Endothelial cell of umbilical vein (primary cell): ENCODE measurements around the gene CEP120. TPM values are rescaled to one million over a fixed set of nuclear protein-coding genes. Genes with fewer than 3 reads are reported as not detected.

Experiments
- BruUV-seq: library from RNA; stranded (reverse); fragments of 400-500 nt; replicated peaks from 2 replicates; lab custom pipeline; 2021; lab: Mats Ljungman, UMichigan
- CTCF ChIA-PET: fragments of 300-600, 350-600 bp; sonication (Branson Sonifier 250); formaldehyde crosslinking; loops from one replicate; lab custom pipeline; 2021; ENCODE audit warnings: antibody characterized with exemption, inconsistent platforms; lab: Charles Lee
- POLR2A ChIA-PET: fragments of 300-600, 350-600 bp; sonication (Branson Sonifier 250); formaldehyde crosslinking; loops from one replicate; lab custom pipeline; 2021; ENCODE audit warnings: antibody characterized with exemption, inconsistent platforms; lab: Charles Lee
- DNase-seq: peaks from one replicate; pipeline ENCODE4 v3.0.0-alpha.2; 2011; ENCODE audit warnings: low read depth, low spot score
- FAIRE-seq: peaks from 2 replicates; lab custom pipeline; 2011; peaks lifted over from hg19 to GRCh38; lab: Jason Lieb, UNC
- H2AFZ ChIP-seq: 2 replicates; pipeline ENCODE4 v1.6.0; 2012; ENCODE audit warnings: low read depth, low read length, control low read depth, inconsistent platforms
- H3K27ac ChIP-seq: 2 replicates; pipeline ENCODE4 v1.5.1; 2011; ENCODE audit warnings: low read depth, mild to moderate bottlenecking, control low read depth, low read length, moderate library complexity; ENCODE audit not compliant: insufficient read depth
- H3K27me3 ChIP-seq, 2 experiments: 2 replicates each; pipeline versions ENCODE4 v1.6.0 to v1.6.1; 2011; ENCODE audit warnings: low read length in 2 of 2, mixed read lengths in 1 of 2; ENCODE audit not compliant: control insufficient read depth in 2 of 2, insufficient read depth in 2 of 2
- H3K36me3 ChIP-seq, 2 experiments: 2 replicates in 1 of 2; 3 replicates in 1 of 2; pipeline ENCODE4 v1.5.1; 2011; ENCODE audit warnings: low read length in 2 of 2, mild to moderate bottlenecking in 1 of 2, moderate library complexity in 1 of 2; ENCODE audit not compliant: control insufficient read depth in 2 of 2, insufficient read depth in 2 of 2; ENCODE audit errors: extremely low read depth in 1 of 2
- H3K4me1 ChIP-seq: 3 replicates; pipeline ENCODE4 v1.5.1; 2011; ENCODE audit warnings: mild to moderate bottlenecking, low read length; ENCODE audit not compliant: control insufficient read depth, insufficient read depth; ENCODE audit errors: extremely low read depth
- H3K4me2 ChIP-seq: 2 replicates; pipeline ENCODE4 v1.6.1; 2011; ENCODE audit warnings: low read length, control low read depth, mixed read lengths; ENCODE audit not compliant: insufficient read depth
- H3K4me3 ChIP-seq, 3 experiments: fragments of 200-600 bp in 1 of 3; sonication (generic), shearing (Covaris generic) in 1 of 3; replicated peaks in 1 of 3; 2 replicates each; pipeline ENCODE4 v1.5.1; 2011 to 2016; ENCODE audit warnings: control low read depth in 3 of 3, low read length in 3 of 3, mild to moderate bottlenecking in 2 of 3, inconsistent platforms in 1 of 3, low read depth in 1 of 3, moderate library complexity in 1 of 3; ENCODE audit not compliant: insufficient read depth in 1 of 3
- H3K79me2 ChIP-seq: 2 replicates; pipeline ENCODE4 v1.6.0; 2012; ENCODE audit warnings: low read length, inconsistent platforms; ENCODE audit not compliant: control insufficient read depth, insufficient read depth
- H3K9ac ChIP-seq: replicated peaks from 2 replicates; pipeline ENCODE3; 2011; ENCODE audit warnings: low read length, control low read depth; ENCODE audit not compliant: insufficient read depth; ENCODE audit errors: extremely low read depth
- H3K9me1 ChIP-seq: replicated peaks from 3 replicates; pipeline ENCODE4 v1.6.0; 2011; ENCODE audit warnings: mild to moderate bottlenecking, low read length; ENCODE audit not compliant: control insufficient read depth, insufficient read depth; ENCODE audit errors: extremely low read depth
- H3K9me3 ChIP-seq: replicated peaks from 2 replicates; pipeline ENCODE4 v1.5.1; 2012; ENCODE audit warnings: low read length, inconsistent platforms; ENCODE audit not compliant: control insufficient read depth, insufficient read depth
- H4K20me1 ChIP-seq: replicated peaks from 2 replicates; pipeline ENCODE3; 2011; ENCODE audit warnings: mild to moderate bottlenecking, low read length; ENCODE audit not compliant: control insufficient read depth, insufficient read depth; ENCODE audit errors: extremely low read depth
- EZH2 ChIP-seq: IDR thresholded peaks from 2 replicates; pipeline ENCODE4 v1.6.1; 2012; ENCODE audit warnings: borderline replicate concordance, low read depth, mild to moderate bottlenecking, moderate library complexity, low read length, inconsistent platforms; ENCODE audit not compliant: severe bottlenecking
- FOS ChIP-seq: IDR thresholded peaks from 2 replicates; pipeline ENCODE4 v1.6.1; 2011; ENCODE audit warnings: mild to moderate bottlenecking, low read length, moderate library complexity, borderline replicate concordance; ENCODE audit not compliant: insufficient read depth
- GATA2 ChIP-seq: IDR thresholded peaks from 2 replicates; pipeline ENCODE4 v1.7.0; 2011; ENCODE audit warnings: low read depth, mild to moderate bottlenecking, moderate library complexity, mixed read lengths, low read length; ENCODE audit not compliant: insufficient read length, insufficient read depth
- JUN ChIP-seq: IDR thresholded peaks from 2 replicates; pipeline ENCODE4 v1.6.1; 2011; ENCODE audit warnings: borderline replicate concordance, low read depth; ENCODE audit not compliant: insufficient read length, insufficient read depth
- MYC ChIP-seq: IDR thresholded peaks from one replicate; pipeline ENCODE4 v1.6.1; 2011; ENCODE audit warnings: mild to moderate bottlenecking, low read depth, low read length
- POLR2A ChIP-seq: IDR thresholded peaks from 2 replicates; pipeline ENCODE4 v1.6.1; 2012; ENCODE audit warnings: low read depth, mild to moderate bottlenecking, control low read depth, low read length
- POLR2AphosphoS5 ChIP-seq: IDR thresholded peaks from 2 replicates; pipeline ENCODE4 v1.6.1; 2012; ENCODE audit warnings: low read depth, mild to moderate bottlenecking, control low read depth, low read length, moderate library complexity; ENCODE audit not compliant: insufficient read depth
- dilution Hi-C: fragments of 300-500 bp; cut with MboI; formaldehyde crosslinking; loops from one replicate; pipeline ENCODE4 v1.15.0; 2019; ENCODE audit warnings: low sequenced_read_pairs; ENCODE audit not compliant: extremely low pct_ligation_motif_present
- intact Hi-C: fragments of 100-400 bp; cut with micrococcal nuclease; formaldehyde crosslinking; loops from one replicate; pipeline ENCODE4 v1.10.0; 2022
- polyA plus RNA-seq, 4 experiments: library from polyadenylated mRNA; depleted of rRNA in 3 of 4; stranded (reverse) in 3 of 4; unstranded in 1 of 4; fragments of >200 nt; gene quantifications; 2 replicates each; pipeline versions ENCODE4 v1.2.1 to v1.2.3, GENCODE V29; 2011 to 2012; ENCODE audit warnings: missing spikeins in 1 of 4
- total RNA-seq: library from RNA; stranded (reverse); gene quantifications from 2 replicates; pipeline ENCODE4 v1.2.3, GENCODE V29; 2021
- TF ChIP-seq, protein P1 (sequence below), 2 donors: IDR thresholded peaks; 1 replicate in 1 of 2; 2 replicates in 1 of 2; pipeline ENCODE4 v1.5.1; 2011; ENCODE audit warnings: low read length in 2 of 2, mild to moderate bottlenecking in 2 of 2, moderate library complexity in 2 of 2, control low read depth in 1 of 2, inconsistent platforms in 1 of 2, low read depth in 1 of 2; ENCODE audit not compliant: insufficient read depth in 1 of 2; ENCODE audit errors: extremely low read depth in 1 of 2

CEP120 gene
- total and polyA plus RNA-seq, 2 donors (not counting 3 experiments of a cell fraction or from before 2014, with no cell fraction given): 6.6 to 18.8 TPM

DNA sequence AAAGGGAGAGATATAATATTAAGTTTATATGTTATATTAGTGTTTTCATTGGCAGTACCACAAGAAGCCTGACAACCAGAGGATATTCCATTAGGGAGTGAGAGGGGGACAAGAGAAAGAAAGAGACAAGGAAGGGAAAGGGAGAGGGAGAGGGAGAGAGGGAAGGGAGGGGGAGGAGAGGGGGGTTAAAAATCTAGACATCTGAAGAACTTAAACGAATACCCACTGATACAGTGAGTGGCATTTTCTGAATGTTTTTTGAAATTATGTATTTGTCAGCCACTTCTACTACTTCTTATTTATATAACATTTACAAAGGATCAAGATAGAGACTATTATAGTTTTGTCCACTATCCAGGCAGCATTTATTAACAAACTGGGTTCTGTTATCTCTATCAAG, 11.6 kb upstream of the CEP120 start:
- Histone ChIP-seq H4K20me1 (no peaks in the 10 kb centered on the region), H3K9me1 (no peaks in the 10 kb centered on the region), H2AFZ (no peak overlapping the region), H3K9ac (no peak overlapping the region), H3K27ac (no peak overlapping the region), H3K4me2 (no peak overlapping the region), H3K4me3 (no peak overlapping the region), H3K4me1 (peaks cover 8% of the 10 kb centered on the region), H3K36me3 (no peaks in the 10 kb centered on the region), H3K9me3 (no peaks in the 10 kb centered on the region), H3K27me3 (no peaks in the 10 kb centered on the region), H3K79me2 (no peaks in the 10 kb centered on the region)
- no peak for FAIRE-seq
- intact Hi-C loops (no loop called here), dilution Hi-C loops (no loop called here)
- ChIA-PET POLR2A (no interaction called here), CTCF (no interaction called here)
- BruUV-seq: no TSS peak
- TF ChIP-seq GATA2 (no peak), EZH2 (no peak), MYC (no peak), FOS (no peak), POLR2A (no peak), JUN (no peak), POLR2AphosphoS5 (no peak)
- TF ChIP-seq, protein P1, sequence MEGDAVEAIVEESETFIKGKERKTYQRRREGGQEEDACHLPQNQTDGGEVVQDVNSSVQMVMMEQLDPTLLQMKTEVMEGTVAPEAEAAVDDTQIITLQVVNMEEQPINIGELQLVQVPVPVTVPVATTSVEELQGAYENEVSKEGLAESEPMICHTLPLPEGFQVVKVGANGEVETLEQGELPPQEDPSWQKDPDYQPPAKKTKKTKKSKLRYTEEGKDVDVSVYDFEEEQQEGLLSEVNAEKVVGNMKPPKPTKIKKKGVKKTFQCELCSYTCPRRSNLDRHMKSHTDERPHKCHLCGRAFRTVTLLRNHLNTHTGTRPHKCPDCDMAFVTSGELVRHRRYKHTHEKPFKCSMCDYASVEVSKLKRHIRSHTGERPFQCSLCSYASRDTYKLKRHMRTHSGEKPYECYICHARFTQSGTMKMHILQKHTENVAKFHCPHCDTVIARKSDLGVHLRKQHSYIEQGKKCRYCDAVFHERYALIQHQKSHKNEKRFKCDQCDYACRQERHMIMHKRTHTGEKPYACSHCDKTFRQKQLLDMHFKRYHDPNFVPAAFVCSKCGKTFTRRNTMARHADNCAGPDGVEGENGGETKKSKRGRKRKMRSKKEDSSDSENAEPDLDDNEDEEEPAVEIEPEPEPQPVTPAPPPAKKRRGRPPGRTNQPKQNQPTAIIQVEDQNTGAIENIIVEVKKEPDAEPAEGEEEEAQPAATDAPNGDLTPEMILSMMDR (IDR thresholded peaks at IDR 0.05; ENCODE audit: extremely low read depth in 1 of 2, insufficient read depth in 1 of 2, low read depth in 1 of 2, low read length in 2 of 2): no peak
- DNase-seq: no peak
